ENCODE data around the gene CLCNKB. TPM values are rescaled to one million over a fixed set of nuclear protein-coding genes. Genes with fewer than 3 reads are reported as not detected.
A peak's percentile ranks its signal among the peaks of the same experiment; 100 is the strongest.
"Not testable (repeated sequence)": the region's sequence is repeated elsewhere in the genome, so short reads cannot be mapped to it uniquely, and the experiment has no call there.

CLCNKB gene
- not detected for polyA plus RNA-seq (2012; ENCODE audit: missing spikeins)

DNA sequence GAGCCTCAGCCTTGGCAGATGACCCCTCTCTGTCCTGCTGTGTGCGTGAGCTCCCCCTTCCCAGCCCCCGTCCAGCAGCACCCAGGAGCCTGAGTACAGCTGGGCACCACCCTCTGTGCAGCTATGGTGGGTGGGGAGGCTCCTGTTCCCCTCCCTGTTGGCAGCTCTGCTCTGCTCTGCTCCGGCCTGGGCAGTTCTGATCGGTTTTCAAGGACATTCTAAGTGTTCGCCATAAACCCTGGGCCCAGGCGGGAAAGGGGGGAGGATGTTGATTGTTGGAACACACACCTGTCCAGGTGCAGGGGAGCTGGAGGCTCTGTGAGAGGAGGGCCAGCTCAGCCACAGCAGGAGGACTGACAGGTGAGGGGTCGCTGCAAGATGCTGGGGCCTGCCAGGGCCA is at the start of gene CLCNKB:
TSS of gene CLCNKB (plus strand) at position 262 of the 400 bp plus-strand sequence. CDS start 711 bp downstream, outside the sequence.
- TF ChIP-seq POLR2AphosphoS5 (IDR thresholded peaks at IDR 0.05; ENCODE audit: low read depth, low read length) (no peak), TAF1 (IDR thresholded peaks at IDR 0.05; ENCODE audit: borderline replicate concordance, low read depth, low read length) (no peak), POLR2A (IDR thresholded peaks at IDR 0.05; ENCODE audit: low read depth, low read length) (no peak)
- no peak for FAIRE-seq
- DNase-seq (ENCODE audit: insufficient read length) = no peak

DNA sequence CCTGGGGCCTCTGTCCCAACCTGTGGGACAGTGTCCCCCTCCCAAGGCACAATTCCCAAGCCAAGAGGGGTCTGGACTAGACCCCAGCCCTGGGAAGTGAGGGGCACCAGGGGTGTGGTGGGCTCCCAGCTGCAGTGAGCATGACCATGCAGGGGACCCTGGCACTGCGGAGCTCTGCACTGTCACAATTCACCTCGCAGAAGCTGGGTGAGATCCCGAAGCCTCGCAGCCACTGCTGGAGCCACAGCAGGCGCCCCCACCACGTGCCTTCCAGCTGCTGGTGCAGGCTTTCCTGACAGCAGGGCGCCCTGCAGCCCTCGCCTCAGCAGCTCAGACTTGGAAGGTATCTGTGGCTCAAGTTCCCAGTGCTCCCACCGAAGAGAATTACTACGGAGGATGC is 49.5 kb upstream of the CLCNKB start:
- no peak for TF ChIP-seq POLR2AphosphoS5 (IDR thresholded peaks at IDR 0.05; ENCODE audit: low read depth, low read length)
- no peak for TF ChIP-seq POLR2A (IDR thresholded peaks at IDR 0.05; ENCODE audit: low read depth, low read length)
- TF ChIP-seq TAF1 (IDR thresholded peaks at IDR 0.05; ENCODE audit: borderline replicate concordance, low read depth, low read length) = no peak
- no peak for FAIRE-seq
- DNase-seq (ENCODE audit: insufficient read length) = no peak

DNA sequence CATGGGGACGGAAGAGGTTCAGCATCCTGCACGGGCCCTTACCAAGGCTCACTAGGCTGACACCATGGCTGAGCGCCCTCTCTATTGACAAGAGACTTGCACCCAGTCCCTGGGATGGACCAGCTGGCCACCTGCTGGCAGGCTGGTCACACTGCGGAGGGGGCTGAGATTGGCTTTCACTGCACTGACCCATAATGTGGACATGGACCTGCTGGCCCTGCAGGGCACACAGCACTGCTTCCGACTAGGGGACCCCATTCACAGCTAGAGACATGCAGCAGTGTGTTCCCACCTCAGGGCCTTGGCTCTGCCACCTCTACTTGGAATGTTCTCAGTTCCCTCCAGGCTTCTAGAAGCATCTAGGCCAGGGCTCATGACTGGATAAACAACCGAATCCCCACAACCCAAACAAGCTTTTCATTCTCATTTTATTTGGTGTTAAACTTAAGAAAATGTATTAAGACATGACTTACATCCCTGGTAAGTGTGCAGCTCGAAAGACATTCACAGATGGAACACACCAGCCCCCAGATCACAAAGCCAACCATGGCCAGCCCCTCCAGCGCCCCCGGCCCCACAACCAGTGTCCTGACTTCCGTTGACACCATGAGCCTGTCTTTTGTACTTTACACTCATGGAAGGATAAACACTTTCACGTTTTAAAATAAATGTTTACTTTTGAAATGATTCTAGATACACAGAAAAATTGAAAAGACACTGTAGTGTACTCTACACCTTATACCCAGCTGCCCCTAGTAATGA is 48.8 kb upstream of the CLCNKB start:
- TF ChIP-seq POLR2AphosphoS5 (IDR thresholded peaks at IDR 0.05; ENCODE audit: low read depth, low read length) (no peak), TAF1 (IDR thresholded peaks at IDR 0.05; ENCODE audit: borderline replicate concordance, low read depth, low read length) (no peak), POLR2A (IDR thresholded peaks at IDR 0.05; ENCODE audit: low read depth, low read length) (no peak)
- no peak for DNase-seq (ENCODE audit: insufficient read length)
- FAIRE-seq = no peak

DNA sequence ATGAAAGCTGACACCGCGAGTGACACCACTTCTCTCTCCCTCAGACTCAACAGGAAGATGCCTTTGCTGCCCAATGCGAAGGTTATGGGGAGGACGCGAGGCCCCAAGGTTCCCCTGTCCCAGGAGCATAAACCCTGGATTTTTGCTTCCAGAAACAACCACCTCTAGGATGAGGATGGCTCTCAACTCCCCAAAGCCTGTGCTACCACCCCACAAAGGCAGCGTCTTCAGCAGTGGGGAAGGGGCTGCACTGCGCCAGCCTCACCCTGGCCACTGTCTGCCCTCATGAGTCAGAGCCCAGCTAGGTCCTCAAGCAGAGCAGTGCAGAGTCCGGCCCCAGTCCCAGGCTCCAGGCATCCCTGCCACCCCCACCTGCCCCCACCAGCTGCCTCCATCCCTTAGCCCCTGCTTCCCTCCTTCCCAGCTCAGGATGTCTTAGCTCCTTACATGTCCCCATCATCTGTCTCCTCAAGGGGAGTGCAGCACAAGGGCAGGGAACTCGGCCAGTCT is 46.5 kb upstream of the CLCNKB start:
- FAIRE-seq (no peak), DNase-seq (ENCODE audit: insufficient read length) (no peak)
- TF ChIP-seq POLR2AphosphoS5 (IDR thresholded peaks at IDR 0.05; ENCODE audit: low read depth, low read length) = no peak
- TF ChIP-seq TAF1 (IDR thresholded peaks at IDR 0.05; ENCODE audit: borderline replicate concordance, low read depth, low read length) = no peak
- TF ChIP-seq POLR2A (IDR thresholded peaks at IDR 0.05; ENCODE audit: low read depth, low read length) = no peak

DNA sequence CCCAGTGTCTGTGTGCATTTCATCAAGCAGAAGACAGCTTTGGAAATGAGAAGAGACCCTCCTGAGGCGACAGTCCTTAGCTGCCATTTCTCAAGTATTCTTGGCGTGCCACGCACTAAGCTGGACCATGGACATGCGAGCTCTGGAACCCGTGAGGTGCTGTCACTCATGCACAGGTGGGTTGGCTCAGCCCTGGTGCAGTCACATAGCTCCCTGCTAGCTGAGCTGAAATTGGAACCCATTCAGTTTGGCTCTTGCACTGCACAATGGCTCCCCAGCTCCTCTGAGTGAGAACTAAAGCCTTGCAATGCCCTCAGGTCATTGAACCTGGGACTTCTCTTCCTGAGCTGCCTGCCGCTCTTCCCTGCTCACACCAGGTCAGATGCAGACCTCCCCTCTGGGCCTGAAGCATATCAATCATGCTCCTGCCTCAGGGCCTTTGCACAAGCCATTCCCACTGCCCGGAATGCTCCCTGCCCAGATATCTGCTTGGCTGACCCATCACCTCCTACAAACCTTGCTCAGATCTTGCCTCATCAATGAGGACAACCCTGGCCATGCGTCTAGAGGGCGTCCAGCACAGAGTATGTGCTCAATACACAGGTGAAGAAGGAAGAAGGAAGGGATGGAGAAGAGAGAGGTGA is 45.8 kb upstream of the CLCNKB start:
- no peak for FAIRE-seq
- TF ChIP-seq TAF1 (IDR thresholded peaks at IDR 0.05; ENCODE audit: borderline replicate concordance, low read depth, low read length) (no peak), POLR2A (IDR thresholded peaks at IDR 0.05; ENCODE audit: low read depth, low read length) (no peak), POLR2AphosphoS5 (IDR thresholded peaks at IDR 0.05; ENCODE audit: low read depth, low read length) (no peak)
- no peak for DNase-seq (ENCODE audit: insufficient read length)

DNA sequence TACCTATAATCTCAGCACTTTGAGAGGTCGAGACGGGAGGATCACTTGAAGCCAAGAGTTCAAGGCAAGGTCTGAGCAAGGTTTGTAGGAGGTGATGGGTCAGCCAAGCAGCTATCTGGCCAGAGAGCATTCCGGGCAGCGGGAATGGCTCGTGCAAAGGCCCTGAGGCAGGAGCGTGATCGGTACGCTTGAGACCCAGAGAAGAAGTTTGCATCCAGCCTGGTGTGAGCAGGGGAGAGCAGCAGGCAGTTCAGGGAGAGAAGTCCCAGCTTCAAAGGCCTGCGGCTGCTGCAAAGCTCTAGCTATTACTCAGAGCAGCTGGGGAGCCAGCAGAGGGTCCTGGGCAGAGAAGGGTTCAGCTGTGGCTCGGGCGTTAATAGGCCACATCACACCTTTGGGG is 44.7 kb upstream of the CLCNKB start:
- TF ChIP-seq TAF1 (IDR thresholded peaks at IDR 0.05; ENCODE audit: borderline replicate concordance, low read depth, low read length) = no peak
- no peak for TF ChIP-seq POLR2AphosphoS5 (IDR thresholded peaks at IDR 0.05; ENCODE audit: low read depth, low read length)
- no peak for TF ChIP-seq POLR2A (IDR thresholded peaks at IDR 0.05; ENCODE audit: low read depth, low read length)
- DNase-seq (ENCODE audit: insufficient read length) = no peak
- FAIRE-seq = no peak

DNA sequence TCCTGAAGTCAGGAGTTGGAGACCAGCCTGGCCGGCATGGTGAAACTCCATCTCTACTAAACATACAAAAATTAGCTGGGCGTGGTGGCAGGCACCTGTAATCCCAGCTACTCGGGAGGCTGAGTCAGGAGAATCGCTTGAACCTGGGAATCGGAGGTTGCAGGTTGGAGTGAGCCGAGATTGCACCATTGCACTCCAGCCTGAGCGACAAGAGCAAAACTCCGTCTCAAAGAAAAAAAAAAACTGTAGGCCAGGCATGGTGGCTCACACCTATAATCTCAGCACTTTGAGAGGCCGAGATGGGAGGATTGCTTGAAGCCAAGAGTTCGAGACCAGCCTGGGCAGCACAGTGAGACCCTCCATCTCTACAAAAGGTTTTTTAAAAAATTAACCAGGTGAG is 42.3 kb upstream of the CLCNKB start:
- DNase-seq (ENCODE audit: insufficient read length); FAIRE-seq: not testable (repeated sequence)

DNA sequence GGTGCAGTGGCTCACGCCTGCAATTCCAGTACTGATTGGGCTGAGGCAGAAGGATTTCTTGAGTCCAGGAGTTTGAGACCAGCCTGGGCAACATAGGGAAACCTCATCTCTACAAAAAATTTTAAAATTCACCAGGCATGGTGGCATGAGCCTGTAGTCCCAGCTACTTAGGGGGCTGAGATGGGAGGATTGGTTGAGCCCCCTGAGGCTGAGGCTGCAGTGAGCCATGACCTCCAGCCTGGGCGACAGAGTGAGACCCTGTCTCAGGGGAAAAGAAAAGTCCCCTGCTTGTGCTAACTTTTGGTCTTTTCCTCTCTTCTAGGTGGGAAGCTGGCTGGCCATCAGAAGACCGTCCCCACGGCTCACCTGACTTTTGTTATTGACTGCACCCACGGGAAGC is 38.0 kb upstream of the CLCNKB start:
- DNase-seq (ENCODE audit: insufficient read length) (no peak), FAIRE-seq (no peak)
- no peak for TF ChIP-seq POLR2AphosphoS5 (IDR thresholded peaks at IDR 0.05; ENCODE audit: low read depth, low read length)
- TF ChIP-seq POLR2A (IDR thresholded peaks at IDR 0.05; ENCODE audit: low read depth, low read length) = no peak
- no peak for TF ChIP-seq TAF1 (IDR thresholded peaks at IDR 0.05; ENCODE audit: borderline replicate concordance, low read depth, low read length)

DNA sequence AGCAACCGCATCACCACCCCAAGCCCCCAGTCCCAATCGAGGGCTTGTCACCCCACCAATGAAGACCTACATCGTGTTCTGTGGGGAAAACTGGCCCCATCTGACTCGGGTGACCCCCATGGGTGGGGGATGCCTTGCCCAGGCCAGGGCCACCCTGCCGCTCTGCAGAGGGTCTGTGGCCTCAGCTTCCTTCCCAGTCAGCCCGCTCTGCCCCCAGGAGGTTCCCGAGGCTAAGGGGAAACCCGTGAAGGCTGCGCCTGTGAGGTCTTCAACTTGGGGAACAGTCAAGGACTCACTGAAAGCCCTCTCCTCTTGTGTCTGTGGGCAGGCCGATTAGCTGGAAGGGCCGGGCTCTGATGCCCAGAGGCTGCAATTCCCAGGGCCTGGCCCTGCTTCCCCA is 37.6 kb upstream of the CLCNKB start:
- TF ChIP-seq POLR2AphosphoS5 (IDR thresholded peaks at IDR 0.05; ENCODE audit: low read depth, low read length) = no peak
- TF ChIP-seq TAF1 (IDR thresholded peaks at IDR 0.05; ENCODE audit: borderline replicate concordance, low read depth, low read length) = no peak
- no peak for TF ChIP-seq POLR2A (IDR thresholded peaks at IDR 0.05; ENCODE audit: low read depth, low read length)
- FAIRE-seq = no peak
- DNase-seq (ENCODE audit: insufficient read length) = no peak

DNA sequence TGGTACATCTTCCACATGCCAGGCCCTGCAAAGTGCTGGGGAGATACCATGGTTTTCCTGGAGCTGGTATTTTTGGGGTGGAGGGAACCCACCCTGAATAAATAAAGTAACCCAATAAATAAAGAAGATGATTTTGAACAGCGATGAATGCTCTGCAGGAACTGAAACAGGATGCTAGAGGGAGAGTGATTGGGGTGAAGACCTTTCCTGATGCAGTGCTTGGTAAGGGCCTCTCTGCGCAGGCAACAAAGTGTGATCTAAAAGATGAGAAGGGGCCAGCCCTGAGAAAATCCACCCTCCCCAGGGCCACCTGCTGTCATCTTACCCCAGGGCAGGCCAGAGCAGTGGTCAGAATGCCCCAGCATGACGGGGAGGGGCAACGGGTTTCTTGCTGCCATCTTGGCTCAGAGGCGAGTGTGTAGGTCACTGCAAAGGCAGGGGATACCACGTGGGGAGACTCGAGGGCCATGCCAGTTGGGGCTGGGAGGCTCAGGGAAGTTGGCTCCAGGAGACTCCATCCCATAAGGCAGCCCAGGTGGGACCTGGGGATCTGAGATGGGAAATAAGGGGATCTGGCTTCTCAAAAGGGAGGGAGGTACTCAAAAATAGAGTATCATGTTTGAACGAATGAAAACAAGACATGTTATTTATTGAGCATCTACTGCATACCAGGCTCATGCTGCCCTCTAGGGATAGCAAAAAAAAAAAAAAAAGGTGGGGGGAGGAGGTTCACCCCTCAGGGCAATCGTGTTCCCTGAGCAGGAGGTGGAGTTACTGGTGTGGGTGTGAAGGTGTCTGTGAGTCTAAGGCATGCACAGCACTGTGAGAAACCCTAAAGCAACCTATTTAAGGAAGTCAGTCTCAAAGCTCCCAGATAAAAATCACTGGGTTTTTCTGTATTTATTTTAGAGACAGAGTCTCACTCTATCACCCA is 36.8 kb upstream of the CLCNKB start:
- FAIRE-seq (peak; percentile 69), DNase-seq (ENCODE audit: insufficient read length) (no peak)
- TF ChIP-seq TAF1 (IDR thresholded peaks at IDR 0.05; ENCODE audit: borderline replicate concordance, low read depth, low read length) (no peak), POLR2A (IDR thresholded peaks at IDR 0.05; ENCODE audit: low read depth, low read length) (no peak), POLR2AphosphoS5 (IDR thresholded peaks at IDR 0.05; ENCODE audit: low read depth, low read length) (no peak)

DNA sequence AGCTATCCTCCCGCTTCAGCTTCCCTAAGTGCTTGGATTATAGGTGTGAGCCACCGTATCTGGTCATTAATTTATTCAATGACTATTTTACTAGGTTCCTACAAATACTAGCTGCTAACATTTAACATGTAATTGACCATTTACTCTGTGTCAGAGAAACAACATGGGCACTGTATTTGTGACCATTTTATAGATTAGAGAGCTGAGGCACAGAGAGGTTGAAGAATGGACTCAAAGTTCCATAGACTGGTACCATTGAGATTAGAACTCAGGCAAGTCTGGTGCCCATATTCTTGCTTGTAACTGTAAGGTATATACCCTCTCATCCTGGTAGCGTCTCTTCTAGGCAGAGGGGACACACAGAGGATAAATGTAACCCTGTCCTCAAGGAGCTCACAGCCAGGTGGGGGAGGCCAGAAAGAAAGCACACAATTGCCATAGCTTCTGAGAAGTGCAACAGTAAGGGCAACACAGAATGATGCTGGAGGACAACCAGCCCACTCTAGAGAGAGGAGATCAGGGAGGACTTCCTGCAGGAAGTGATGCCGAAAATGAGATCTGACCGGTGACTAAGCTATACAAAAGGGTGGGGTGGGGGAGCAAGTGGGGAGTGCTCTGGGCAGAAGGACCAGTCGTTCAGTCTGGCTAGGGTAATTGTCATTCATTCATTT is 35.8 kb upstream of the CLCNKB start:
- no peak for DNase-seq (ENCODE audit: insufficient read length)
- no peak for FAIRE-seq
- TF ChIP-seq TAF1 (IDR thresholded peaks at IDR 0.05; ENCODE audit: borderline replicate concordance, low read depth, low read length) (no peak), POLR2AphosphoS5 (IDR thresholded peaks at IDR 0.05; ENCODE audit: low read depth, low read length) (no peak), POLR2A (IDR thresholded peaks at IDR 0.05; ENCODE audit: low read depth, low read length) (no peak)

All from GM12892 (cell line).